ACC112 (cell line): ENCODE measurements around the gene USH2A.

ENCODE experiments used
- H2AFZ ChIP-seq: fragments of 200-600 bp; sonication (generic); one replicate; pipeline ENCODE4 v1.6.0; 2017; ENCODE audit warnings: antibody characterized with exemption, low read length; ENCODE audit not compliant: unreplicated experiment
- H3K27ac ChIP-seq: fragments of 200-600 bp; sonication (generic); 2 replicates; pipeline ENCODE4 v1.5.1; 2014; ENCODE audit warnings: low read depth, mild to moderate bottlenecking, antibody characterized with exemption, low read length, moderate library complexity
- H3K27me3 ChIP-seq: fragments of 200-600 bp; sonication (generic); 2 replicates; pipeline ENCODE4 v1.6.1; 2014; ENCODE audit warnings: mild to moderate bottlenecking, antibody characterized with exemption, low read length, moderate library complexity, mixed read lengths; ENCODE audit not compliant: insufficient read depth
- H3K36me3 ChIP-seq: fragments of 200-600 bp; sonication (generic); 2 replicates; pipeline ENCODE4 v1.6.1; 2016; ENCODE audit warnings: mild to moderate bottlenecking, antibody characterized with exemption, low read length, moderate library complexity, mixed read lengths; ENCODE audit not compliant: insufficient read depth
- H3K4me1 ChIP-seq: fragments of 200-600 bp; sonication (generic); one replicate; pipeline ENCODE4 v1.6.1; 2016; ENCODE audit warnings: low read length, mixed read lengths; ENCODE audit not compliant: insufficient read depth, unreplicated experiment, control insufficient read depth
- H3K4me3 ChIP-seq: fragments of 200-600 bp; sonication (generic); 2 replicates; pipeline ENCODE4 v1.5.1; 2014; ENCODE audit warnings: mild to moderate bottlenecking, low read depth, low read length
- H3K79me2 ChIP-seq: fragments of 200-600 bp; sonication (generic); one replicate; pipeline ENCODE4 v1.6.0; 2016; ENCODE audit warnings: low read length; ENCODE audit not compliant: control insufficient read depth, unreplicated experiment, insufficient read depth

The USH2A gene

GRCh38 chr1:215888159-215888558 is 535.1 kb downstream of the USH2A start:
- Histone ChIP-seq H3K36me3 (no peaks in the 10 kb centered on the region), H3K79me2 (no peaks in the 10 kb centered on the region), H3K27me3 (0 out of 2 replicates have a peak, but pooled peaks cover 3% of the 10 kb centered on the region), H3K4me1 (peaks cover 13% of the 10 kb centered on the region), H3K4me3 (no peak overlapping the region), H3K27ac (no peak overlapping the region), H2AFZ (no peak overlapping the region)

GRCh38 chr1:215887627-215888026 is 535.6 kb downstream of the USH2A start:
- Histone ChIP-seq H3K27ac (no peak overlapping the region), H3K36me3 (no peaks in the 10 kb centered on the region), H3K4me3 (no peak overlapping the region), H3K79me2 (no peaks in the 10 kb centered on the region), H3K4me1 (peaks cover 13% of the 10 kb centered on the region), H2AFZ (no peak overlapping the region), H3K27me3 (no peaks in the 10 kb centered on the region)

- no peaks in the 10 kb centered on the region for H3K4me1 ChIP-seq
- H3K4me3 ChIP-seq = no peak overlapping the region
- H3K27ac ChIP-seq = no peak overlapping the region
- no peaks in the 10 kb centered on the region for H3K27me3 ChIP-seq
- no peaks in the 10 kb centered on the region for H3K79me2 ChIP-seq
- no peaks in the 10 kb centered on the region for H3K36me3 ChIP-seq
- no peak overlapping the region for H2AFZ ChIP-seq
Observed at GRCh38 chr1:215883004-215883403, 540.2 kb downstream of the USH2A start.

- H3K79me2 ChIP-seq = no peaks in the 10 kb centered on the region
- H3K36me3 ChIP-seq = no peaks in the 10 kb centered on the region
- no peaks in the 10 kb centered on the region for H3K27me3 ChIP-seq
- H3K27ac ChIP-seq = no peak overlapping the region
- H3K4me1 ChIP-seq = no peaks in the 10 kb centered on the region
- no peak overlapping the region for H3K4me3 ChIP-seq
- H2AFZ ChIP-seq = no peak overlapping the region
Observed at GRCh38 chr1:215878843-215879242, 544.4 kb downstream of the USH2A start.

- Histone ChIP-seq H3K79me2 (no peaks in the 10 kb centered on the region), H2AFZ (no peak overlapping the region), H3K4me3 (no peak overlapping the region), H3K27ac (no peak overlapping the region), H3K36me3 (no peaks in the 10 kb centered on the region), H3K27me3 (no peaks in the 10 kb centered on the region), H3K4me1 (no peaks in the 10 kb centered on the region)
Observed at GRCh38 chr1:215878128-215878527, 545.1 kb downstream of the USH2A start.

- Histone ChIP-seq H3K27ac (no peak overlapping the region), H2AFZ (no peak overlapping the region), H3K4me1 (no peaks in the 10 kb centered on the region), H3K4me3 (no peak overlapping the region), H3K36me3 (no peaks in the 10 kb centered on the region), H3K79me2 (no peaks in the 10 kb centered on the region), H3K27me3 (no peaks in the 10 kb centered on the region)
Observed at GRCh38 chr1:215877452-215877951, 545.7 kb downstream of the USH2A start.

GRCh38 chr1:215875712-215876111 is 547.5 kb downstream of the USH2A start:
- Histone ChIP-seq H3K27me3 (no peaks in the 10 kb centered on the region), H2AFZ (no peak overlapping the region), H3K4me1 (no peaks in the 10 kb centered on the region), H3K36me3 (no peaks in the 10 kb centered on the region), H3K79me2 (no peaks in the 10 kb centered on the region), H3K4me3 (no peak overlapping the region), H3K27ac (no peak overlapping the region)

- H3K4me1 ChIP-seq = no peaks in the 10 kb centered on the region
- H3K27ac ChIP-seq = no peak overlapping the region
- H3K27me3 ChIP-seq = no peaks in the 10 kb centered on the region
- peak overlapping the region; percentile 3 for H2AFZ ChIP-seq
- no peaks in the 10 kb centered on the region for H3K79me2 ChIP-seq
- H3K36me3 ChIP-seq = no peaks in the 10 kb centered on the region
- H3K4me3 ChIP-seq = no peak overlapping the region
Observed at GRCh38 chr1:215875236-215875635, 548.0 kb downstream of the USH2A start.

GRCh38 chr1:215872658-215873057 is 550.6 kb downstream of the USH2A start:
- Histone ChIP-seq H3K4me3 (no peak overlapping the region), H2AFZ (no peak overlapping the region), H3K79me2 (no peaks in the 10 kb centered on the region), H3K36me3 (no peaks in the 10 kb centered on the region), H3K27me3 (no peaks in the 10 kb centered on the region), H3K4me1 (no peaks in the 10 kb centered on the region), H3K27ac (no peak overlapping the region)

- no peak overlapping the region for H3K4me3 ChIP-seq
- no peak overlapping the region for H2AFZ ChIP-seq
- H3K4me1 ChIP-seq = no peaks in the 10 kb centered on the region
- H3K27ac ChIP-seq = no peak overlapping the region
- H3K36me3 ChIP-seq = no peaks in the 10 kb centered on the region
- no peaks in the 10 kb centered on the region for H3K27me3 ChIP-seq
- H3K79me2 ChIP-seq = no peaks in the 10 kb centered on the region
Observed at GRCh38 chr1:215868500-215868899, 554.7 kb downstream of the USH2A start.

- Histone ChIP-seq H3K4me1 (no peaks in the 10 kb centered on the region), H3K27me3 (no peaks in the 10 kb centered on the region), H3K27ac (no peak overlapping the region), H2AFZ (no peak overlapping the region), H3K79me2 (no peaks in the 10 kb centered on the region), H3K36me3 (no peaks in the 10 kb centered on the region), H3K4me3 (no peak overlapping the region)
Observed at GRCh38 chr1:215865060-215865459, 558.2 kb downstream of the USH2A start.
